HG03103 (cell line): Measurements from ENCODE around the gene FAM20B.
"Not testable (repeated sequence)": the region's sequence is repeated elsewhere in the genome, so short reads cannot be mapped to it uniquely, and the experiment has no call there.

Experiments
- ATAC-seq: cut with Tn5 transposase; IDR thresholded peaks from one replicate; pipeline ENCODE4 v1.9.1; 2021; ENCODE audit warnings: low read depth; ENCODE audit not compliant: unreplicated experiment

FAM20B gene

GRCh38 chr1:179025125-179025974 lies at the start of gene FAM20B:
Gene FAM20B (plus strand): TSS chr1:179025894. CDS start chr1:179043848, 17,954 bp downstream.
- peak; percentile 85 for ATAC-seq

- ATAC-seq, result no peak
Observed at GRCh38 chr1:178976541-178976940, 49.2 kb upstream of the FAM20B start.

- no peak for ATAC-seq
Observed at GRCh38 chr1:178986204-178986603, 39.5 kb upstream of the FAM20B start.

- ATAC-seq, result not testable (repeated sequence)
Observed at GRCh38 chr1:178988198-178988597, 37.5 kb upstream of the FAM20B start.

GRCh38 chr1:178993559-178993958 lies 32.1 kb upstream of the FAM20B start:
- no peak for ATAC-seq

- ATAC-seq, result no peak
Observed at GRCh38 chr1:178997428-178997827, 28.3 kb upstream of the FAM20B start.

- ATAC-seq, result no peak
Observed at GRCh38 chr1:178998295-178998694, 27.4 kb upstream of the FAM20B start.

- no peak for ATAC-seq
Observed at GRCh38 chr1:178999061-178999460, 26.6 kb upstream of the FAM20B start.

GRCh38 chr1:179001451-179001850 lies 24.2 kb upstream of the FAM20B start:
- no peak for ATAC-seq

GRCh38 chr1:179002064-179002463 lies 23.6 kb upstream of the FAM20B start:
- ATAC-seq, result not testable (repeated sequence)

GRCh38 chr1:179002552-179003345 lies 22.9 kb upstream of the FAM20B start:
- ATAC-seq, result peak; percentile 78

GRCh38 chr1:179003512-179004066 lies 22.1 kb upstream of the FAM20B start:
- ATAC-seq, result no peak

GRCh38 chr1:179007233-179007632 lies 18.5 kb upstream of the FAM20B start:
- ATAC-seq, result no peak

GRCh38 chr1:179010671-179011070 lies 15.0 kb upstream of the FAM20B start:
- no peak for ATAC-seq

- no peak for ATAC-seq
Observed at GRCh38 chr1:179012038-179012437, 13.7 kb upstream of the FAM20B start.

- no peak for ATAC-seq
Observed at GRCh38 chr1:179014123-179014522, 11.6 kb upstream of the FAM20B start.

- ATAC-seq, result no peak
Observed at GRCh38 chr1:179015396-179015795, 10.3 kb upstream of the FAM20B start.

- no peak for ATAC-seq
Observed at GRCh38 chr1:179016706-179017382, 8.8 kb upstream of the FAM20B start.

- ATAC-seq, result no peak
Observed at GRCh38 chr1:179017383-179018326, 8.0 kb upstream of the FAM20B start.

- ATAC-seq, result no peak
Observed at GRCh38 chr1:179021873-179022272, 3.8 kb upstream of the FAM20B start.
